Body of pancreas (tissue), 4 donors: ENCODE data around the gene PAPPA.

Experiments used
- CTCF ChIP-seq, 7 experiments: fragments of 450-650 bp in 4 of 7; fragments of 200-600 bp in 3 of 7; sonication (generic) in 3 of 7; IDR thresholded peaks; one replicate each; pipeline ENCODE4 v1.5.1; 2016 to 2019; ENCODE audit warnings: antibody characterized with exemption in 7 of 7
- POLR2A ChIP-seq, 3 donors: fragments of 450-650 bp; IDR thresholded peaks; one replicate each; pipeline ENCODE4 v1.6.1; 2016; ENCODE audit warnings: antibody characterized with exemption in 3 of 3, mild to moderate bottlenecking in 2 of 3

GRCh38 chr9:116334546-116335150, 181.1 kb downstream of the PAPPA start:
- TF ChIP-seq CTCF (IDR thresholded peaks at IDR 0.05) (no peak), POLR2A (IDR thresholded peaks at IDR 0.05) (no peak)
